ENCODE results near the gene PPP2R5E.

PPP2R5E gene

GRCh38 chr14:63426838-63427352 is 116.3 kb downstream of the PPP2R5E start:
- FAIRE-seq: no peak

DNA sequence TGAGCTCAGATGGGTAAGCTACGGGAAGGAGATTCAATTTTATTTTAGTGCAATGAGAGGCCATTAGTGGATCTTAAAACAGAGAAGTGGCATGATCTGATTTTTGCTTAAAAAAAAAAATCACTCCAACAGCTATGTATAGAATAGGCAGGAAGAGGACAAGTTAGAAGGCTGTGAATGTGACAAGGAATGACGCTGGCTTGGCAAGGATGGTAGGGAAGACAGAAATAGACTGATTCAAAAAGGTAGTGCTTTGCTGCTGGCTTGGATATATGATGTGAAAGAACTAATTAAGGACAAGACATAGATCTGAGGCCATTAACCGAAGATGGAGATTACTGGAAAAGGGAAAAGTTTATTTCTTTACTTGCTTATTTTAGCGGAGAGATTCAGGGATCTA is 119.3 kb downstream of the PPP2R5E start:
- no peak for FAIRE-seq

- no peak for FAIRE-seq
Observed at GRCh38 chr14:63423381-63423780, 119.8 kb downstream of the PPP2R5E start.

GRCh38 chr14:63421919-63422318 is 121.3 kb downstream of the PPP2R5E start:
- FAIRE-seq: no peak

GRCh38 chr14:63421226-63421625 is 122.0 kb downstream of the PPP2R5E start:
- FAIRE-seq: no peak

DNA sequence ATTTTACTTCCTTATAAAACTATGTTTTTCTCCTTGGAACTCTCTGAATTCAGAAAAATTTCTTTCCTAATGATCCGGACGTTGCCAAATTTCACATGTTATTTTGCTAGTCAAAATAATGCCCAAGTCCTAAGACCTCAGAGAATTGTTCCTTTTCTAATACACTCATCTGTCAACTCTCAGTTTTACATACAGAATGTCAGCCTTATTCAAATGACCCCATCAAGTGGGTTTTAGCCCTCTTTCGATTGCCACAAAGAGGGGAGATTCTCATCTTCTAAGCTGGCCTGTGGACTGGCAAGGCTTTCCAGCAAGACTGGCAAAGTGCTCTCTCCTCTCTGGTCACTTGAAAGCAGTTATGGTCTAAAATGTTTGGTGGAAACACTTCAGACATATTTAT is 125.2 kb downstream of the PPP2R5E start:
- no peak for FAIRE-seq

DNA sequence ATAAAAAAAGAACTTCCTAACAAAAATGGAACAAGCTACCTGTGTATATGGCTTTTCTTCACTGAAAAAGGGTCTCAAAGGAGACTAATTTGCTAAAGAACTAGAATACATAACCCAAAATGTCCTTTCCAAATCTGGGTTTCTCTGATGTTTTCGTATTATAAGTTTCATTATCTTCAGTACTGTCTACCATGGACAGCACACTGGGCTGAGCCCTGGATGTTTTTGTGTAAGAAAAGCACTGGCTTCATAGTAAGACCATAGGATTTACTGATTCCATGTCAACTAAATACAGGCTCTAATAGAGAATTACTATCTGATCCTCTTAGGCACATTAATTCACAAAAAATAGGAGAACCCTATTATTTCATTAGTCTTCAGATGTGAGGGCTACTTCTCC is 130.2 kb downstream of the PPP2R5E start:
- no peak for FAIRE-seq

GRCh38 chr14:63406333-63406732 is 136.8 kb downstream of the PPP2R5E start:
- no peak for FAIRE-seq

DNA sequence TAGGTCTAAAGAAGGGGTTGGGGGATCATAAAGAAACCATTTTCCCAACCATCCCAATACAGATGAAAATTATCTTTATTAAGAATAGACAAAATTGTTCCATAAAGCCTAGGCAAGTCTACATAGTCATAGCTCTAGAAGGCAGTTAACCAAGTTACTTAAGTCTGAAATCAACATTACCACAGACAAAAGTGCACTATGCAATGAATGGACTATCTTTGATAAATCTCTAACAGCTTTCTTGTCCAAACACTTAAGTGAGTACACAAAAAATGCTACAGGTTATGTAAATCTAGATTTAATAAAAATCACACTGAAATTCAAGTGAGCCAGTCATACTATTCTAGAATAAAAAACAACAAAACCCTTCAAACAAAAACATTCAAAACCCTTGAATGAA is 137.5 kb downstream of the PPP2R5E start:
- FAIRE-seq: no peak

DNA sequence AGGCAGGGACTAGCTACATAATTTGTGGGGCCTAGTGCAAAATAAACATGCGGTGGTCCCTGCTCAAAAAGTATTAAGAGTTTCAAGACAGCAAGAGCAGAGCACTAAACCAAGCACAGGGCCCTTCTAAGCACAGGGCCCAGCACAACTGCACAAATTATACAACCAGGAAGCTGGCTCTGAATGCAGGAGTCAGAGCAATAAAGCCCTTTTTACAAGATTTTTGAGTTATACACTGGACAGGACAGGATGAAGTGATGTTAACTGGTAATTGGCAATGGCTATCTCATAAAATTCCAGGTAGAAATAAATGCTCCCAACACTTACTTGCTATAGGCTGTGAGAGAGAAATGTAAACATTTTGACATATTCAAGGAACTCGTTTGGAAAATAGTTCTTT is 138.3 kb downstream of the PPP2R5E start:
- FAIRE-seq: no peak

GRCh38 chr14:63401646-63402045 is 141.5 kb downstream of the PPP2R5E start:
- FAIRE-seq: no peak

GRCh38 chr14:63398952-63399351 is 144.2 kb downstream of the PPP2R5E start:
- FAIRE-seq: no peak

DNA sequence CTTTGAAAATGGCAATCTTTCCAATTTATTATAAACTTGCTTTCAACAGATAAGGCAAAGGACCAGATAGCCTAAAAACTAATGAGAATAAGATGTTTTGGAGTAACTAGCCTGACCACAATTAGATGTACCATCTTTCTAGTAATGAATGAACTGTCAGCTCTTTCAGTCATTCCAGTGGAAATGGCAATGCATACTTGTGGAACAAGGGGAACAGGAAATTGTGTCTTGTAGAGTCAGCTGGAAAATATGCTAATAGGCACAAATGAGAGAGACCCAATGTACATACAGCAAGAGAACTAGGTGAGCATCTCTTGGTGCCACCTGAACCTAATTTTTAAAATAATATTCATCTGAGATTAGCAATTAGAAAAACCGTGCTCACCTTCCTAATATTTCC is 148.3 kb downstream of the PPP2R5E start:
- FAIRE-seq: no peak

- FAIRE-seq: no peak
Observed at GRCh38 chr14:63394432-63394831, 148.7 kb downstream of the PPP2R5E start.

DNA sequence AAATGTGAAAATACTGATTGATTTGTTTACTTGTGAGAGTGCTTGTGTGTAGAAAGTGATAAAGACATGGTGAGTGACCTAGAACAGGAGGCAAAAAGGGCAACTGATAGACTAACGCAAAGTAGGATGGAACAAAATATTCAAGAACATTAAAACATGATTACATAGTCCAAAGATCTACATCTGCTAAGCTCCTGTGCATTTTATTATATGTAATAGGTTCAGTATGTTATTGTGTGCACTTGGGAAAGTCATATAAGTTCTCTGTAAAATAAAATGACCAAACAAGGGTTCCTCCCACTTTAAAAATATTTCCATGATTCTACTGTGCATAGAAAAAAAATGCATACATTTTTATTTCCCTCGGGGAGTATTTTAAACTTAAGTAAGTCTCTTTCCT is 150.2 kb downstream of the PPP2R5E start:
- no peak for FAIRE-seq

DNA sequence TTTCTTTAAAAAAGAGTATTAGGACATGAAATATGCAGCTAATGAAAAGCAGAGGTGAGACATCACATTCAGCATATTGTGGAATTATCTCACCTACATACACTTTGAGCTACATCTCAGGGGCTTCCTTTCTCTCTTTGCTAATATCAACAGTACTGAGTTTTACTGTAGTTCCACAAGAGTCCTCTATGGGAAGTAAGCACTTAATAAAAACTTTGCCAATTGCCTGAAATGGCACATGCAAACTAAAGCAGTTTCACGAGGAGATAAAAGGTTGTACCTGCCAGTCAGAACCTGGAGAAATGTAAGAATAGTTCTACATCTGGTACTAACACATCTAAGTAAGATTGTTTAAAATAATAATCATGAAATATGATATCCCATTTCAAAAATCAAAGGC is 150.9 kb downstream of the PPP2R5E start:
- no peak for FAIRE-seq

DNA sequence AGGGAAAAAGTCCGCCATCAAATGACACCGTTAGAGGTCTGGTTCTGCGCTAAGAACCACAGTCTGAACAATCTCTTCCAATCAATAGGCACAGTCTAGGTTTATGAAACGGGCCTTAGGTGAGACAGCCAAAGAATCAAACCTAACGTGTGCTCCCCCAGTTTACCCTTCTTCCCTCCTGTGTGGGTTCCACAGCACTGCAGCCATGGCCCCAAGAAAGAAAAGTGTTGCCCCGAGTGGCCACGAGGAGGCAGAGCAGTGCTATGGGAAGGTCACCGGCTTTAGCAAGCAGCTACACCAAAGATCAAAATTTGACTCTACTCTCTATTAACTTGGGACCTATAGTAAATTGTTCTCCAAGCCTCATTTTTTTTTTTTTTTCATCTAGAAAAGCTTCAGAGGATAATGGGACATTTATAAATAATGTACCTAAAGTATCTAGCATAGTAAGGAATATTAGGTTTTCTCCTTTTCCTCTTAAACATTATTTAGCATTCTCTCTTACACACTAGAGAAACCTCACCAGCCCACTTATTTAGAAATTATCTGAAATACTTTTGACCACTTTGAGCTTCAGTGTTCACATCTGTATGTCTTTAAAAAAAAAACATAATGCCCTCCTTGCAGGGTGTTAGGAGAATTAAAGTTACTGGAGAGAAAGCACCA is 154.3 kb downstream of the PPP2R5E start:
- no peak for FAIRE-seq

DNA sequence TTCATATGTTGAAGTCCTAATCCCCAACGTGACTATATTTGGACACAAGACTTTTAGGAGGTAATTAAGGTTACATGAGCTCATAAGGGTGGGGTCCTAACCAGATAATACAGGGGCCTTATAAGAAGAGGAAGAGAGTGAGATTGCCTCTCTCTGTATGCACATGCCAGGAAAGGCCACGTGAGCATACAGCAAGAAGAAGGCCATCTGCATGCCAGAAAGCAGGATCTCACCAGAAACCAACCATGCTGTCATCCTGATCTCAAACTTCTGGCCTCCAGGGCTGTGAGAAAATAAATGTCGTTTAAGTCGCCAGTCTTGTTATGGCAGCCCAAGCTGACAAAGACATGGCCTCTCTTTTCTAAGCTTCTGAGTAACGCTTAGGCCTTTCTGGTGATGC is 155.5 kb downstream of the PPP2R5E start:
- no peak for FAIRE-seq

DNA sequence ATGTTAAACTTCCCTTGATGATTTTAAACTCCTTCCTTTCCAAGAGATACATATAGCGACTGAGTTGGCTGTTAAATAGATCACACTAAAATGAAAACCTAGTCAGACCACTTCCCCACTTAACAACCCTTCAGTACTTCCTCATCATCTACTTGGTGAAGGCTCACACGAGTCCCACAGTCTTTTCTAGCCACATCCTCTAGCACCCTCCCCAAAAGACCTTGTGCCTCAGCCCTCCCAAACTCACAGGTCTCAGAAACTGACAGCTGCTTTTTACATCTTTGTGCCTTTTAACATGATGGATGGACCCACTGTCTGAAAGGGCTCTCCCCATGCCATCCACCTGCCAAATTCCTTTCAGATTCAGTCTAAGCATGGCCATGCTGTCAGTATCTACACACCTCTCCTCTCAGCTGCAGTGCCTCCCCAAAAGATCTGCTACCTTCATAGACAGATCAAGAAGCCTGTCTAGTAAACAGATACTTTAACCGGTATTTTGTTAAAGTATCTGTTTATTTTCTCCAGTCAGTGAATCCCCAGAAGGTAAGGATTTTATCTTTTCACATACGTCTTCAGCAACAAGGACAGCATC is 159.3 kb downstream of the PPP2R5E start:
- FAIRE-seq: no peak

- FAIRE-seq: no peak
Observed at GRCh38 chr14:63378444-63378843, 164.7 kb downstream of the PPP2R5E start.

DNA sequence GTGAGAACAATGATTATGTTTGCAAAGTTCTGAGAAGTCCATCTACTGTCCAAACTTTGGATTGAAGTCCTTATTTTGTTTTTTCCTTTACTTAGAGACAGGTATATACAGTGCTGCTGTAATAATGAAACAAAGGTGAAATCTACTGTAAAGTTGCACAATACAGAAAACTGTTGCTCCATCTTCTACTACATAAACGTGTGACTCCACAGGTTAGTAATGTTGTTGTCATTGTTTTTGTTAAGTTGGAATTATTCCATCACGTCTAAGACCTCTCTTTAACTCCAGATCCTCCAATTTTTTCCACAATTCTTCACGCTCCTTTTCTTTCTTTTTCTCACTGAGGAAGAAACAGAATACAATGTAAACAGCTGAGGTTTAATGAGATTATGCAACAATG is 167.4 kb downstream of the PPP2R5E start:
- no peak for FAIRE-seq

DNA sequence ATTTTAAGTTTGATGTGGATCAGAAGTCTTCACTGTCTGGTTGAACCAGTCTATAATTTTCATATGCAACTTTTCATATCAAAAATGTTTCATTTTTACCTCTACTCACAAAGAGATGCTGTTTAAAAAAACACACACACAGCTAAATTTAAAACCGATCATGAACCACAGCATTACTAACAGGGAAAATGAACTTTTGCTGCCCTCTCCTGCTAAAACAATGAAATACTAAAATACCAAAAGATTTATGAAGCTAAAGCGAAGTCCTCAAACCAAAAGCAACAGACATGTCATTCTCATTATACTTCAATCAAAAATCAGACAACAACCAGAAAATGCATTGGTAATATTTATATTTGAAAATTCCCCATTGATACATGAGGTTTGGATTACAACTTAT is 171.6 kb downstream of the PPP2R5E start:
- FAIRE-seq: peak; percentile 40

GRCh38 chr14:63371033-63371432 is 172.1 kb downstream of the PPP2R5E start:
- FAIRE-seq: no peak

GRCh38 chr14:63367742-63368364 is 175.3 kb downstream of the PPP2R5E start:
- no peak for FAIRE-seq
